Embryonic facial prominence (tissue), 1 donor: ENCODE measurements around the gene P4HA3.

Experiments used
- DNase-seq: peaks from one replicate; pipeline ENCODE4 v3.0.0-alpha.2; 2016; ENCODE audit errors: extremely low spot score

P4HA3 gene

DNA sequence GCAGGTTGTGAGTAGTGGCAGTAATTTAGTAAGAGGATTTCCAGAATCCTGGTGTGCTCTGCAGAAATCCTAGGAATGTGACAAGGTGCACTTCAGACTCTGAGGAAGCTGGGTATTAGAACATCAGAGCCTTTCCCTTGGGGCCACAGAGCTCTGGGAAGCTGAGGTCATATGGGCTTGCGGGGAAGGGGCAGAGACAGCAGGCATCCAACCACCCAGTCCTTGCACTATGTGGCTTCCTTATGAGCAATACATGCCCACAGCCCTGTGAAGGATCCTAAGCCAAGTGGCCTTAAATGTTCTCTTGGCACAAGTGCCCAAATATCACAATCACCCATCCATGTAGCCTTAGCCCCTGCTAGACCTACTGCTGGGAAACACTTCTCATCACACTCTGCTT lies 46.2 kb downstream of the P4HA3 start:
- no peak for DNase-seq

DNA sequence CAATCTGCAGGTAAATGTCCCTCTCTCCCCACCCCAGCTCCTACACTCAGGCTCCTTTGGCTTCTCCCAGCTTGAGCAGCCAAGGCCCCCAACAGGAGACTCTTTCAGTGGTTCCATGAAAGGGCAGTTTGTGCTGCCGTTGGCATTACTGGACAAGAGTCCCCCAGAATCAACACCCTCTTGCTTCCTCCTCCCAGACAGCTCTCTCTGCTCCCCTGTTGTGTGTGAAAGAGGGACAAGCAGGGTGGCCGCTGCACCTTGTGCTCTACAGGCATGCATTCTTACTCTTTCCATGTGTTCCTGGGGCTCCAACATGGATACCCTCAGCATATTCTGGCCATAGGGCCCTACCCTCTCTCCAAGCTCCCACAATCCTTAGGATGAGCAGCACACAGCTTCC lies 48.7 kb downstream of the P4HA3 start:
- no peak for DNase-seq

DNA sequence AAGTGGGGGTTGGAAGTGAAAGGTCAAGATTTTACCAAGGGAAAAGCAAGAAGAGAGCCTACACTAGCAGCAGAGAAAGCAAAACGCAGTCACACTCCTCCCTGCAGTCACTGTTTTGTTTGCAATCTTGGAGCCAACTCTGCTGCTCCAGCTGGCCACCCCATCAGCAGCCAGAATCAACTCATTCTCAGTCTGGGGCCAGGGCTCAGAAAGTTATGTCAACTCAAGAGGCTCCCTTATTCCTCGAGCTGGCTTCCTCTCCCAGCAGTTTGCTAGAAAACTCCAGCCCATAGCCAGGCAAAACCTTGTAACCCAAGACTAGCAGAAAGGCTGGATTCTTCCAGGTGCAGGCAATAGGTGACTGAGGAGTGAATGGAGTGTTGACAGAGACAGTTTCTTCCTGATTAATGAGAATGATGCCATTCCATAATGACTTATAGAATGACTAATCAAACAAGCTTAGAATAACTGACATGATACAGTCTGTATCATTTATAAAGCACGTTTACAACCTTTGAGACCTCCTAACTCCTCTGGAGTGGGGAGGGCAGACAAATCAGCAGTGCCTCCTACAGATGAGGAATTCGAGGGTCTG lies 53.4 kb downstream of the P4HA3 start:
- DNase-seq: no peak

DNA sequence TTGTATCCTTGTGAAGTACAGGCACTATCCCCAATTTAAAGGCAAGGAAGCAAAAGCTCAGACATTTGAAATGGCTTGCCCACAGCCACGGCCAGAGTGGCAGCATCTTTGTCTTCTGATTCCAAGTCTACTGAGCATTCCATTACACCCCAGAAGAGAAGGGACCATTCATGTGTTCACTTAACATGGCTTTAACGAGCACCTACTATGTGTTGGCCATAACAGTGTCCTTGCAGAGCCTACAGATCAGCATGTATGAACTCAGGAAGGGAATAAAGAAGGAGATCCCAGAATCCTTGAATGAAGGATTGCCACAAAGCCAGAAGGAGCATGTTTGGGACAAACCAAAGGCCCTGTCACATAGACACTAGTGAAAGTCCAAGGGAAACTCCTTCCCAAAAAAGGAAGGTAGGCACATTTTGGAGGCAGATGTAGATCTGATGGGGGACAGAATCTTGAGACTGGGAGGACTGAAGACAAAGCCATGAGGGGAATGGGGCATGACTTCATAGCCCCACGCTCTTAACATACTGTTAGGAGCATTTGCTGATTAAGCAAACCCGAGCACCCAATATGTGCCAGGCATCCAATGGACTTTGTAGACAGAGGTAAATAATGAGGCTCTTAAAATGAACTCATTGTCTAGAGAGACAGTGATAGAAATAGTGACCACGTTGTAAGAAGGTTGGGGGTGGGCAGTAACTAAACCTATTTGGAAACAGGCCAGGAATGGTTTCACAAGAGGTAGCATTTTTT lies 54.9 kb downstream of the P4HA3 start:
- DNase-seq: no peak

DNA sequence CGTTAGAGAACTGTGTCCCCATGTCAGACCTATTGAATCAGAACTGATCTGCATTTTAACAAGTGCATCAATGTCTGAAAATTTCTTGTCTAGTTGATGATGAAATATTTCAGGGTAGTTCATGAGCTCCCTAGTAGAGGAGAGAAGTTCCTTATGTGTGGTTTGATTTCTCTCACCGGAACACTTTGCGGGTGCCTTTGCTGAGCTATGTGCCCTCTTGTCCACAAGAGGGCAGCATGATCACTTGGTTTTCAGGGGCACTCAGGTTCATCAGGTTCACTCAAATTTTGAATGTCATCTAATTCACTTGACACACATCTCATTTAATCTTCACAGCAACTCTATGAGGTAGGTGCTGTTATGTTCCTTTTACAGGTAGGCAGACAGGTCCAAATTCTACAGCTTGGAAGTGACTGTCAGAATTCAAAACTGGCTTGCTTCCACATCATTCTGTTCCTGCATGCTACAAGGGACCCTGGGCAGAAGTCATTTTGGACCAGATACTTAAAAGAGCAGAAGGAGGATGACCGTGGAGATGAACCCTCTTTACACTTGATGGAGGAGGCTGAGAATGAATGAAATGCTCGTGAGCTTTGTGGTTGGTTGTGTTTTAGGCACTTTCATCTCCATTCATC lies 55.6 kb downstream of the P4HA3 start:
- DNase-seq: no peak

DNA sequence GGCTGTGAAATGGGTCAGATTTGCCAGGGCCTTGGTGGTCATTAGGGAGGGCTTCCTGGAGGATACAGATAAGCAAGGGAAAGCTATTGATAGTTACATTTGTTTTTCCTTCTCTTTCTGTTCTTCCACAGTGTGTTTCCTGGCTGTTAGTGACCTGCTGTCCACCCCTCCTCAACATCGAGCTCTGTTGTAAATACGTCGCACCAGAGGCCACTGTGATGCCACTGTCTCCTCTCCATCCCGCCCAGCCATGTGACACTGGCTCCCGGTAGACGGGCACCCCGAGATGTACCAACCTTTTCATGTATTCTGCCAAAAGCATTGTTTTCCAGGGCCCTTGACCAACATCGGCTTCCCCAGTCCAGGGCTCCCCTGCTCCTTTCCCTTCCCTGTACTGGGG lies 58.1 kb downstream of the P4HA3 start:
- DNase-seq: no peak

DNA sequence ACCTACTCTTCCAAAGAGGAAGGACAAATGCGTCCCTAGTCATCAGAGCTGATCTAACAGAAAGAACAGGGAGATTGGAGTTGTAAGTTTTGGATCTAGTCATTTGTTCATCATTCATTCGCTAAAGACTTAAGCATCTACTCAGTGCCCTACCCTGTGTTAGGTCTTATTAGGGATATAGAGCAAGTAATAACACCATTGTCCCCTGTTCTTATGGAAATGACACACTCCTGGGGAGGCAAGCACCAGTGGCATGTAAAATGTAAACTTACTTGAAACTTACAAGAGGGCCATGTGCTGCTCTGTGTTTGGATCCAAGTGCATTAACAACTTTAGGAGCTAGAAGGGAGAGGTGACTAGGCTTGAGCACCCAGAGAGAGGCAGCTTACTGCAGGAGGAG lies 61.9 kb downstream of the P4HA3 start:
- no peak for DNase-seq

DNA sequence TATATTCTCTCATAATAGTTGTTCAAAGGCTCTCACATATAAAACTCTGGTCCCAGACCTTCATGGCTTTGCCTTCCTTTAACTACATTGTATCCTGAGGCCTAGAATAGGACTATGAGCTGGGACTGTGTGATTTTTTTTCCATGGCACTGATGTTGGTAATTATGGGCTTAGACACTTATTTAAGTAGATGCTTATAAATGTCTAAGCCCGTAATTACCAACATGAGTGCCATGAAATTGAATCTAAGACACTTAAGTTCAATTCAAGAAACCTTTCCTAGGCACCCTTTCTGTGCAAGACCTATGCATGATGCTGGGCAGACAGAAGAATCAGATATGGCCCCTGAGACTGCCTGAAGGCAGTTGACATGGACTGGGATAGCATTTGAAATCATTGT lies 63.0 kb downstream of the P4HA3 start:
- DNase-seq: no peak

DNA sequence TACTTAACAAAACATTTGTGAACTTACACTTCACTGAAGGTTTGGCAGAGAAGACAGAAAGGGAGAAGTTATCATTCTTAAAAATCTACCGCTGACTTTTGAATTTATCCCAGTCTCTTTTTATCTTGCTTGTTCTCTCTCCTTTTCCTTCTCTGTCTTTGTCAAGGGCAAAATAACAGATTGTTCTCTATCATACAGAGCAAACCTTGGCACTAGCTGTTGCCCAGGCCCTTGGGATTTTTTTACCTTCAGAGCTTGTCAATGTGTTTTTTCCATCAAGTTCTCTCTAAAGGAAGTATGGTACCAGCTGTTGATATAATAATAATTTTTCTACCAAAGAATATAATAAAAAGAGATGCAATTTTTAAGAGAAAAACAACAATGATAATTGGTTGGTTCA lies 73.2 kb downstream of the P4HA3 start:
- no peak for DNase-seq

DNA sequence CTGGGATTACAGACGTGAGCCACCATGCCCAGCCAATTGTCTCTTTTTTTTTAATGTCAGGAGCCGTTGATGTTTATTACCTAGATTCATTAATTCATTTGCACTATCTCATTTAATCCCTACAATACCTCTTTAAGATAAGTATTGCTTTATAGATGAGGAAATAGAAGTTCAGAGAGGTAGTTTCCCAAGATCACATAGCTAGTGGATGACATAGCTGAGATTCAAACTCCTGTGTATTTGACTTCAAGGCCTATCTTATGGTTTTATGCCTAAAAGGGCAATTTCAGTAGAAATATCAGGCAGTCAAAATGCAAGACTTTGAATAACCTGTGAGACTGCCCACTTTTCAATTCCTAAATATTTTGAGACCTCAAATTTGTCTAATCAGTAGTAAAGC lies 73.9 kb downstream of the P4HA3 start:
- DNase-seq: no peak

DNA sequence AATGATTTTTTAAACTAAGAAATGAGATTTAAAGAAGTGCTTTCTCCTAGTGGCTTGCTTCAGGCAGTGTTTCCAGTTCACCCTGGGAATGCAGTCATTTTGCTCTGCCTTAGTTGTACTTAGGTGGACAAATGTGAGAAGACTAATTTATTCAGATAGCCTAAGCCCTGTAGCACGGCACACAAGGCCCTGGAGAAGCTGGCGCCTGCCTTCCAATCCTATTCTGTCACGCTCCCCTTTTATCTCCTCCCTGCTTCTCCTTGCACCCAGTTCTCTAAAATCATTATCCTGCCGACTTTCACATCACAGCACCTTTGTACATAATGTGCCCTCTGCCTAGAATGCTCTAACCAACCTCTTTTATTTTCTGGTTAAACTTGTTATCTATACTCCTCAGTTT lies 76.3 kb downstream of the P4HA3 start:
- DNase-seq: no peak

DNA sequence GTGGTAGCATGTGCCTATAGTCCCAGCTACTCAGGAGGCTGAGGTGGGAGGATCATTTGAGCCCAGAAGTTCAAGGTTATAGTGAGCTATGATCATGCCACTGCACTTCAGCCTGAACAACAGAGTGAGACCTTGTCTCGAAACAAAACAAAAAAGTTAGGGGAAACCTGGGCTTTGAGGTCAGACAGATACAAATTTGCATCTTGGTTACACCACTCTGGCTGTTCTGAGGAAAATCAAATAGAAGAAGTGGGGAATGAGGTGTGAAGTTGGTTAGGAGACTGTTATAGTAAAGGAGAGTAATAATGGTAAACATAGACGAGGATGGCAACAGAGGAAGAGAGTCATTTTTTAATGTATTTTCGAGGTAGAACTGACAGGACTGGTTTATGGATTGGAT lies 77.8 kb downstream of the P4HA3 start:
- no peak for DNase-seq

DNA sequence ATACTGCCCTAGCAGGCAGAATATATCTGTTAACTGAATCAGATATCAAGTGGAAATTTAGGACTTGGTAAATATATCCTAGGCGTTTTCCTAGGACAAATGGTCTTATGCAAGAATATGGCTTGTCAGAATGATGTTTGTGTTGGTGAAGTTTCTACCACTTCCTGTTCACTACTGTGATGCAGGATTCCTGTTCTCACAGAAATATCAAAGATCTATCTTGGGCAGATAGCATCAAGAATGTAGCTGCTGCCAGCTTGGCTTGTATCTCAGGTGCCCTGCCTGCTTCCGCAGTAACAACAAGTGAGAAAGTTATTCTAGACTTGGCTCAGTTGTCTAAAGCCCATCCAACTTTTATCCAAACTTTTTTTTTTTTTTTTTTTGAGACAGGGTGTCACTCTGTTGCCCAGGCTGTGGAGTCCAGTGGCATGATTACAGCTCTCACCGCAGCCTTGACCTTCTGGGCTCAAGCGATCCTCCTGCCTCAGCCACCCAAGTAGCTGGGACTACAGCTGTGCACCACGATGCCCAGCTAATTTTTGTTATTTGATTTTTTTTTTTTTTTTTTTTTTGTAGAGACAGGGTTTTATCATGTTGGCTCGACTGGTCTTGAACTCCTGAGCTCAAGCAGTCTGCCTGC lies 79.0 kb downstream of the P4HA3 start:
- no peak for DNase-seq

DNA sequence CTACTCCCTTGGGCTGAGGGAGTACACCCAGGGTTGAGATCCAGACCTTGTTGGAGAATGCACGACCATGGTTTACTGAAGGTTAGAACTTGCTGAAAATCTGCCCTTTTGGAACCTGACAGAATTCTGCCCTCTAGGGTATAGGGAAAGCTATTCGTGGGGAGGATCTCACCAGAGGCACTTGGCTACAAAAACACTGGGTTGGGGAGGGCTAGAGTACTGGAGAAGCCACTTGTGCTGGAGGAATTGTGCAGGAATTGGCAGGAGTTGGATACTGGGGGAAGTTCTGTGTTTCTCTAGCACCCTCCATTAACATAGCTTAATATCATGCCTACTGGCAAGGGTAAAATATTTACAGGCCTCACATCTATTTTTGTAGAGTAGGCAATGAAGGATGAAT lies 84.5 kb downstream of the P4HA3 start:
- DNase-seq: no peak

DNA sequence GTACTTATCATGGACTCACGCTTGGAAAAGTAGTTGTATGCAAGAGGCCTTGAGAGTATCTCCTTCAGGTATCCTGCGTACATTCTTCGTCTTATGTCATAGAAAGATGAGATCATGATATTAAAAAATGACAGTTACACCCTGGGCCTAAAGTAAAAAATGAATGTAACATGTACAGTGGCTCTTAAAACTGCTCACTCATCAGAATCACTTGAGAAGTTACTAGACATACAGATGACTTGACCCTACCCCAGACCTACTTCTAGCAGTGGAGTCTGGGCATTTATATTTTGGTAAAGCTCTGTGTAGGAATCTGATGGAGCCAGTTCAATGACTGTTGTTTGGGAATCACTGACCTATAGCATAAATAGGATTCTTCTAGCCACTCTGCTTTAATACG lies 85.9 kb downstream of the P4HA3 start:
- DNase-seq: no peak

DNA sequence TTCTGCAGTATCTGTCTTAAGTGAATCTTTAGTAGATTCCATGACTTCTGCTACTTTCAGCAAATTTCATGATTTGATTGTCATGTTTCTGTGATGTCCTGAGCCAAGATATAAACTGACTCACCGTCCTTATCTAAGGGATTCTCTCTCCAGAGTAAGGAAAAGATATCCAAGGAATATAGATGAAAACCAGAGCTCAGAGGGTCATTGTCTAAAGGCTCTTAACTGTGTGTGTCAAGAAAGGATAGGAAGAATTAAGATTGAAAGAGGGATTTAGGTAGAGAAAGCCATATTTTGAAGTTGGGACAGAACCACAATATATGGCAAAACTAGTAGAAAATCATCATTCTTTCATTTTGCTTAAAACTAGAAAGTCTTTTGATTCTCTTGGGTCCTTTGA lies 89.6 kb downstream of the P4HA3 start:
- no peak for DNase-seq

DNA sequence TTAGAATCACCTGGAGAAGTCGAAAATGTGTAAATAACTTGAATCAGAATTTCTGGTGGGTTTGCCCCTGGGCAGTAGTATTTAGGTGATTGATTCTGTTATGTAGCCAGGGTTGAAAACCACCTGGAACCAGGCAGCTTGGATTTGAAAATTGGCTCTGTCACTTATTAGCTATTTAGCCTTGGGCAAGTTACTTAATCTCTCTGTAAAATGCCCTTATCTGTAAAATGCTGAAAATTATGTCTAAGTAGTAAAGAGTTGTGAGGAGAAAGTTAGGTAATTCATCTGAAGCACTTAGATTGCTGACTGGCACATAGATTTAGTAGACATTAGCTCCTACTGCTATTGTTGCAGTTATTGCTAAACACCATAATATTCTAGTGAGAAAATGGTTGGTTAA lies 91.1 kb downstream of the P4HA3 start:
- no peak for DNase-seq
